ENCODE results near the gene ACSF3.

Gene ACSF3

GRCh38 chr16:89193576-89194293 lies 100.1 kb downstream of the ACSF3 start:
- TF ChIP-seq, protein P1, sequence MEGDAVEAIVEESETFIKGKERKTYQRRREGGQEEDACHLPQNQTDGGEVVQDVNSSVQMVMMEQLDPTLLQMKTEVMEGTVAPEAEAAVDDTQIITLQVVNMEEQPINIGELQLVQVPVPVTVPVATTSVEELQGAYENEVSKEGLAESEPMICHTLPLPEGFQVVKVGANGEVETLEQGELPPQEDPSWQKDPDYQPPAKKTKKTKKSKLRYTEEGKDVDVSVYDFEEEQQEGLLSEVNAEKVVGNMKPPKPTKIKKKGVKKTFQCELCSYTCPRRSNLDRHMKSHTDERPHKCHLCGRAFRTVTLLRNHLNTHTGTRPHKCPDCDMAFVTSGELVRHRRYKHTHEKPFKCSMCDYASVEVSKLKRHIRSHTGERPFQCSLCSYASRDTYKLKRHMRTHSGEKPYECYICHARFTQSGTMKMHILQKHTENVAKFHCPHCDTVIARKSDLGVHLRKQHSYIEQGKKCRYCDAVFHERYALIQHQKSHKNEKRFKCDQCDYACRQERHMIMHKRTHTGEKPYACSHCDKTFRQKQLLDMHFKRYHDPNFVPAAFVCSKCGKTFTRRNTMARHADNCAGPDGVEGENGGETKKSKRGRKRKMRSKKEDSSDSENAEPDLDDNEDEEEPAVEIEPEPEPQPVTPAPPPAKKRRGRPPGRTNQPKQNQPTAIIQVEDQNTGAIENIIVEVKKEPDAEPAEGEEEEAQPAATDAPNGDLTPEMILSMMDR (IDR thresholded peaks at IDR 0.05; ENCODE audit: control insufficient read depth, extremely low read depth, insufficient read depth), result no peak
- no peak overlapping the region for H3K4me3 ChIP-seq (ENCODE audit: low read depth, low read length)
- DNase-seq (ENCODE audit: low read depth), result no peak

DNA sequence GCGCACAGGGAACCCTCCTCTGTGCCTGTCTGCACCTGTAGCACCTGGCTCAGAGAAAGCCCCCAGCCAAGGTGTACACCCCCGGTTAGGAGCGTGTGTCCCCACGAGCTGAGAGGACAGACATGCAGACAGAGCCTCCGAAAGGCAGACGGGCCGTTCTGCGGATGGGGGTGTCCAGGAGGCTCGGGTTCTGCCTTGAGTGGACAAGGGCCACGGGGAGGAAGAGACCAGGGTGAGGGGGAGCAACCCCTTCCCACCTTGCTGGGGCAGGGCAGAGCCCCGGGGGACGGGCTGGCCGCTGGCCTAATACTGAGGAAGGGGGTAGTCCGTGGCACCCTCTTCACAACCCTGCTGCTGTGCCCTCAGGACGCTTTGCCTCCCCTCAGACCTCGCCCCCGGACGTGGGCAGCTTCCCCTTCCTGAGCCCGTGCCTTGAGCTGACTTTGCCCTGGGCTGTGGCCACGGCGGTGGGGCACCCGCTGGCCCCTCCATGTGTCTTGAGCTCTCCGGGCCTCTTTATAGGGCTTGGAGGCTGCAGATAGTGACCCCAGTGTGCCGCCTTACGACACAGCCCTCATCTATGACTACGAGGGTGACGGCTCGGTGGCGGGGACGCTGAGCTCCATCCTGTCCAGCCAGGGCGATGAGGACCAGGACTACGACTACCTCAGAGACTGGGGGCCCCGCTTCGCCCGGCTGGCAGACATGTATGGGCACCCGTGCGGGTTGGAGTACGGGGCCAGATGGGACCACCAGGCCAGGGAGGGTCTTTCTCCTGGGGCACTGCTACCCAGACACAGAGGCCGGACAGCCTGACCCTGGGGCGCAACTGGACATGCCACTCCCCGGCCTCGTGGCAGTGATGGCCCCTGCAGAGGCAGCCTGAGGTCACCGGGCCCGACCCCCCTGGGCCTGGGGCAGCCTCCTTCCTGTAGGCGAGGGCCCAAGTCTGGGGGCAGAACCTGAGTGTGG lies 101.0 kb downstream of the ACSF3 start:
- TF ChIP-seq, protein P1 (IDR thresholded peaks at IDR 0.05; ENCODE audit: control insufficient read depth, extremely low read depth, insufficient read depth), result no peak
- no peak overlapping the region for H3K4me3 ChIP-seq (ENCODE audit: low read depth, low read length)
- DNase-seq (ENCODE audit: low read depth), result no peak

- H3K4me3 ChIP-seq (ENCODE audit: low read depth, low read length), result no peak overlapping the region
- no peak for DNase-seq (ENCODE audit: low read depth)
- TF ChIP-seq, protein P1 (IDR thresholded peaks at IDR 0.05; ENCODE audit: control insufficient read depth, extremely low read depth, insufficient read depth), result no peak
Observed at GRCh38 chr16:89195521-89196171, 102.0 kb downstream of the ACSF3 start.

DNA sequence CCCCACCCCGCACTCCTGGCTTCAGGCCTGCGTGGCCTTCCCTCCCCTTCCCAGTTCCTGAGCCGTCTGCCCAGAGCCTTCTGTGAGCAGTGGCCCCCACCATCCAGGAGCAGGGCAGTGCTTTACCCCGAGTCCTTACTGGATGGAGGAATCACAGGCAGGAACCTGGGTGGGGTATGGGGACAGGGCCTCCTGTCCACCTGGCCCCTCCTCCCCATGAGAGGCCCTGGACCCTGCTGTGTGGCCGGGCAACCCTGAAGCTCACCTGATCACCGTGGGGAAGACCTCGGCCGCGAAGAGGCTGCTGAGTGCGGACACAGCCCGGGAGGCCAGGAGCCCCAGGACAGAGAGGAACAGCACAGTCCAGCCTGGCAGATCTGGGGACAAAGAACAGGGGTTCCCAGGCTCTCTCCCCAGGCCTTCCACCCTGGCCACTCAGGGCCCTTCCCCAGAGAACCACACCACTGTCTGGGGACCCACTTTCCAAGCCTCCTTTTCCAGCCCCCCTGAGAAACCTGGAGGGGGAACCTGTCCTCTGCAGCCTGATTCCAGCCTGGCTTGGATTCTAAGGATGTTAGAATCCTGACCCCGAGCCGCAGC lies 103.5 kb downstream of the ACSF3 start:
- DNase-seq (ENCODE audit: low read depth), result no peak
- TF ChIP-seq, protein P1 (IDR thresholded peaks at IDR 0.05; ENCODE audit: control insufficient read depth, extremely low read depth, insufficient read depth), result no peak

GRCh38 chr16:89197633-89198416 lies 104.2 kb downstream of the ACSF3 start:
- TF ChIP-seq, protein P1 (IDR thresholded peaks at IDR 0.05; ENCODE audit: control insufficient read depth, extremely low read depth, insufficient read depth), result no peak
- DNase-seq (ENCODE audit: low read depth), result no peak
- H3K4me3 ChIP-seq (ENCODE audit: low read depth, low read length), result no peak overlapping the region

More for the DNA sequence above, 103.5 kb downstream of the ACSF3 start:
- H3K4me3 ChIP-seq (ENCODE audit: low read depth, low read length), result no peak overlapping the region
